WI38 (cell line): ENCODE data around the gene APC.
A peak's percentile ranks its signal among the peaks of the same experiment; 100 is the strongest.

Source experiments
- H3K4me3 ChIP-seq: 2 replicates; pipeline ENCODE4 v1.5.1; 2011; ENCODE audit warnings: low read depth, mild to moderate bottlenecking, control low read depth, low read length
- TF ChIP-seq, protein P1 (sequence below): IDR thresholded peaks from 2 replicates; pipeline ENCODE4 v1.5.1; 2012; ENCODE audit warnings: low read depth, mild to moderate bottlenecking, control low read depth, low read length

APC gene

GRCh38 chr5:112755703-112756102 is 18.0 kb downstream of the APC start:
- H3K4me3 ChIP-seq: no peak overlapping the region
- TF ChIP-seq, protein P1, sequence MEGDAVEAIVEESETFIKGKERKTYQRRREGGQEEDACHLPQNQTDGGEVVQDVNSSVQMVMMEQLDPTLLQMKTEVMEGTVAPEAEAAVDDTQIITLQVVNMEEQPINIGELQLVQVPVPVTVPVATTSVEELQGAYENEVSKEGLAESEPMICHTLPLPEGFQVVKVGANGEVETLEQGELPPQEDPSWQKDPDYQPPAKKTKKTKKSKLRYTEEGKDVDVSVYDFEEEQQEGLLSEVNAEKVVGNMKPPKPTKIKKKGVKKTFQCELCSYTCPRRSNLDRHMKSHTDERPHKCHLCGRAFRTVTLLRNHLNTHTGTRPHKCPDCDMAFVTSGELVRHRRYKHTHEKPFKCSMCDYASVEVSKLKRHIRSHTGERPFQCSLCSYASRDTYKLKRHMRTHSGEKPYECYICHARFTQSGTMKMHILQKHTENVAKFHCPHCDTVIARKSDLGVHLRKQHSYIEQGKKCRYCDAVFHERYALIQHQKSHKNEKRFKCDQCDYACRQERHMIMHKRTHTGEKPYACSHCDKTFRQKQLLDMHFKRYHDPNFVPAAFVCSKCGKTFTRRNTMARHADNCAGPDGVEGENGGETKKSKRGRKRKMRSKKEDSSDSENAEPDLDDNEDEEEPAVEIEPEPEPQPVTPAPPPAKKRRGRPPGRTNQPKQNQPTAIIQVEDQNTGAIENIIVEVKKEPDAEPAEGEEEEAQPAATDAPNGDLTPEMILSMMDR: no peak

DNA sequence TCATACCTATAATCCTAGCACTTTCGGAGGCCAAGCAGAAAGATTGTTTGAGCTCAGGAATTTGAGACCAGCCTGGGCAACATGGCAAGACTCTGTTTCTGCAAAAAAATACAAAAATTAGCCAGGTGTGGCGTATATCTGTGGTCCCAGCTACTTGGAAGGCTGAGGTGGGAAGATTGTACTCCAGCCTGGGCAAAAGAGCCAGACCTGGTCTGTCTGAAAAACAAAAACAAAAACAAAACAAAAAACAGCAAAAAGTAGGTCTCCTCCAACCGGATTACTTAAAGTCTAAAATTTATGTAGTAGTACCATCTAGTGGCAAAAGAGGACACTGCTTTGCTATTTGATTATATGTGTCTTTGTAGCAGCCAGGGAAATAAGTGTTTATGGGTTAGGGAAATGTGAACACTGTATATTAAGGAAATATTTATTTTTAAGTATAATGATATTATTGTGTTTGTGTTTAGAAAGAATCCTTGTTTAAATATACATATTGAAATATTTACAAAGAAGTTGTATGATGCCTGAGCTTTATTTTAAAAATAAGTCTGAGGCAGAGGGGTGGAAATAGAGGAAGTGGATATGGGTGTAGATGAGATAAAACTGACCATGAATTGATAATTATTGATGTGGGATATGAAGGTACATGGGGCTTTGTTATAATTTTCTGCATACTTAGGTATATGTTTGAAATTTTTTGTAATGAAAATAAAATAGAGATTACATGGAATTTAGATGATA is 20.0 kb downstream of the APC start:
- TF ChIP-seq, protein P1: peak; percentile 36; the same call in 1 of the 2 replicates
- H3K4me3 ChIP-seq: no peak overlapping the region

DNA sequence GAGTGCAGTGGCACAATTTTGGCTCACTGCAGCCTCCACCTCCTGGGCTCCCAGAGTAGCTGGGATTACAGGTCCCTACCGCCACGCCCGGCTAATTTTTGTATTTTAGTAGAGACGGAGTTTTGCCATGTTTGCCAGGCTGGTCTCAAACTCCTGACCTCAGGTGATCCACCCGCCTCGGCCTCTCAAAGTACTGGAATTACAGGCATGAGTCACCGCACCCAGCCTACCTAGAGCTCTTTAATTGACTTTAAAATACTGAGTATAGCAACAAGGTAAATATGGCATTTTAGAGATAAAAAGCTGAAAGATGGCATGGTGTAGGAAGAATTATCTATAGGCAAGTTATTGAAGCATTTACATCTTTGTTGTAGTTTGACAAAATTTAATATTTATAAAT is 21.0 kb downstream of the APC start:
- TF ChIP-seq, protein P1: no peak

DNA sequence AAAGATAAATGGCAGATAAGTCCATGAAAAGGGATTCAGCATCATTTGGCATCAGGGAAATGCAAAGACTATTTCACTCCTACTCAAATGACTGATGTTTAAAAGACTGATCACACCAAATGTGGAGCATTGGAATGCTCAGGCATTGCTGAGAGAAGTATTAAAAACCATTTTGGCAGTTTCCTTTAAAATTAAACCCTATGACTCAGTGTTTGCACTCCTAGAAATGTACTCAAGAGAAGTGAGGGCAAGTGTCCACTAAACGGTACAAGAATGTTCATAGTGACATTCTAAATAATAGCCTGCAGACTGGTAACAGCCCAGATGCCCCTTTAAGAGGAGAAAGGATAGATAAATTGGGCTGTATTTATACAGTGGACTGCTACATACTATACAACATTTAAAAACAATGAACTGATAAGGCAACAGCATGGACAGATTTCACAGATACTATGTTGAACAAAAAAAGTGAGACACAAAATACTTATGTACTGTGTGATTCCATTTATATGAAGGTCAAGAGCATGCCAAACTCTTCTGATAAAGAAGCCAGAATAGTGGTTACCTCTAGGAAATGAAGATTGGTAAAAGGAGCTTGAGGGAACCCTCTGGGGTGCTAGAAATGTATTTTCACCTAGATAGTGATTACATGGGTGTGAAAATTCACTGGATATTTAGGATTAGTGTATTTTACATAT is 24.6 kb downstream of the APC start:
- H3K4me3 ChIP-seq: no peak overlapping the region
- TF ChIP-seq, protein P1: no peak

More for the DNA sequence above, 21.0 kb downstream of the APC start:
- H3K4me3 ChIP-seq: no peak overlapping the region

GRCh38 chr5:112763165-112763564 is 25.5 kb downstream of the APC start:
- H3K4me3 ChIP-seq: no peak overlapping the region
- TF ChIP-seq, protein P1: no peak

- H3K4me3 ChIP-seq: no peak overlapping the region
- TF ChIP-seq, protein P1: no peak
Observed at GRCh38 chr5:112772124-112772523, 34.4 kb downstream of the APC start.

GRCh38 chr5:112776301-112776856 is 38.7 kb downstream of the APC start:
- TF ChIP-seq, protein P1: no peak
- H3K4me3 ChIP-seq: no peak overlapping the region
